Activated B cell treated with CpG ODN at 0.5 μM for 24 hours (primary cell): ENCODE data around the gene SMCO2. TPM values are rescaled to one million over a fixed set of nuclear protein-coding genes. Genes with fewer than 3 reads are reported as not detected.

Experiments
- ATAC-seq: fragments of 200-7000 bp; cut with Tn5 transposase; one replicate; pipeline ENCODE4 v1.10.0; 2021; ENCODE audit warnings: low read depth, mild to moderate bottlenecking, moderate library complexity
- CTCF ChIA-PET: fragments of 350-600 bp; sonication (Branson Sonifier 250); formaldehyde crosslinking; loops from one replicate; lab custom pipeline; 2021; ENCODE audit warnings: antibody characterized with exemption; lab: Charles Lee
- POLR2A ChIA-PET: fragments of 350-600 bp; sonication (Branson Sonifier 250); formaldehyde crosslinking; loops from one replicate; lab custom pipeline; 2021; ENCODE audit warnings: antibody characterized with exemption; lab: Charles Lee
- DNase-seq: peaks from one replicate; pipeline ENCODE4 v3.0.0; 2022
- H3K27ac Mint-ChIP-seq: one replicate; pipeline ENCODE4 v1.8.0; 2020; ENCODE audit warnings: mixed read lengths
- H3K27me3 Mint-ChIP-seq: one replicate; pipeline ENCODE4 v1.8.0; 2021; ENCODE audit warnings: mixed read lengths
- H3K36me3 Mint-ChIP-seq: one replicate; pipeline ENCODE4 v1.8.0; 2021; ENCODE audit warnings: low read depth, mixed read lengths
- H3K4me1 Mint-ChIP-seq: one replicate; pipeline ENCODE4 v1.8.0; 2021; ENCODE audit warnings: mixed read lengths
- H3K4me3 Mint-ChIP-seq: one replicate; pipeline ENCODE4 v1.8.0; 2020; ENCODE audit warnings: mild to moderate bottlenecking, mixed read lengths
- H3K9me3 Mint-ChIP-seq: one replicate; pipeline ENCODE4 v1.8.0; 2020; ENCODE audit warnings: mixed read lengths
- intact Hi-C: fragments of 100-400 bp; cut with micrococcal nuclease; formaldehyde crosslinking; loops from one replicate; pipeline ENCODE4 v1.15.1; 2024
- total RNA-seq: library from RNA; stranded (reverse); gene quantifications from 2 replicates; pipeline ENCODE4 v1.2.3, GENCODE V29; 2022
- TF ChIP-seq, protein P1 (sequence below): fragments of 200-600 bp; IDR thresholded peaks from one replicate; pipeline ENCODE4 v1.8.0; 2022; ENCODE audit warnings: antibody characterized with exemption, mild to moderate bottlenecking

SMCO2 gene
- total RNA-seq, 1 donor from 2014 or later = not detected

DNA sequence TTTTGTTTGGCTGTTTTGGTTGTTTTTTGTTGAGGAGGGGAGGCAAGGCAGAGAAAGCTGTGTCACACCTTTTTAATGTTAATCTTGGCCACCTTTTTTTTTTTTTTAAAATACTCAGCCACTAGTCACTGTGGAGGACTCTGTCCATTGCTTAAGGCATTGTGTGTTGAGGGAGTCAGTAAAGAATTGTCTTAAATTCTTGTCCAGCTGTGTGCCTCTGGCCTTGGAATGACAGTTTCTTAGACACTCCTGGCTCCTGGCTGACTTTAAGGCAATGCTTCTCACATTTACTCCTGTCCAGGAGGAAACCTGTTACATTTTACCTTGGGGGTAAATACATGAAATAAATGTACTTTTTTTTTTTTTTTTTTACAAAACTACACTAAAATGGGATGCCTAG is 18.1 kb upstream of the SMCO2 start:
- intact Hi-C loops = no loop called here
- no peaks in the 10 kb centered on the region for H3K27me3 Mint-ChIP-seq
- no peak overlapping the region for H3K4me3 Mint-ChIP-seq
- DNase-seq (no peak), ATAC-seq (no peak)
- ChIA-PET POLR2A (no interaction called here), CTCF (no interaction called here)
- H3K9me3 Mint-ChIP-seq = peaks cover 3% of the 10 kb centered on the region
- TF ChIP-seq, protein P1, sequence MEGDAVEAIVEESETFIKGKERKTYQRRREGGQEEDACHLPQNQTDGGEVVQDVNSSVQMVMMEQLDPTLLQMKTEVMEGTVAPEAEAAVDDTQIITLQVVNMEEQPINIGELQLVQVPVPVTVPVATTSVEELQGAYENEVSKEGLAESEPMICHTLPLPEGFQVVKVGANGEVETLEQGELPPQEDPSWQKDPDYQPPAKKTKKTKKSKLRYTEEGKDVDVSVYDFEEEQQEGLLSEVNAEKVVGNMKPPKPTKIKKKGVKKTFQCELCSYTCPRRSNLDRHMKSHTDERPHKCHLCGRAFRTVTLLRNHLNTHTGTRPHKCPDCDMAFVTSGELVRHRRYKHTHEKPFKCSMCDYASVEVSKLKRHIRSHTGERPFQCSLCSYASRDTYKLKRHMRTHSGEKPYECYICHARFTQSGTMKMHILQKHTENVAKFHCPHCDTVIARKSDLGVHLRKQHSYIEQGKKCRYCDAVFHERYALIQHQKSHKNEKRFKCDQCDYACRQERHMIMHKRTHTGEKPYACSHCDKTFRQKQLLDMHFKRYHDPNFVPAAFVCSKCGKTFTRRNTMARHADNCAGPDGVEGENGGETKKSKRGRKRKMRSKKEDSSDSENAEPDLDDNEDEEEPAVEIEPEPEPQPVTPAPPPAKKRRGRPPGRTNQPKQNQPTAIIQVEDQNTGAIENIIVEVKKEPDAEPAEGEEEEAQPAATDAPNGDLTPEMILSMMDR = no peak
- H3K27ac Mint-ChIP-seq = no peak overlapping the region
- H3K36me3 Mint-ChIP-seq = no peaks in the 10 kb centered on the region
- H3K4me1 Mint-ChIP-seq = peaks cover 4% of the 10 kb centered on the region

DNA sequence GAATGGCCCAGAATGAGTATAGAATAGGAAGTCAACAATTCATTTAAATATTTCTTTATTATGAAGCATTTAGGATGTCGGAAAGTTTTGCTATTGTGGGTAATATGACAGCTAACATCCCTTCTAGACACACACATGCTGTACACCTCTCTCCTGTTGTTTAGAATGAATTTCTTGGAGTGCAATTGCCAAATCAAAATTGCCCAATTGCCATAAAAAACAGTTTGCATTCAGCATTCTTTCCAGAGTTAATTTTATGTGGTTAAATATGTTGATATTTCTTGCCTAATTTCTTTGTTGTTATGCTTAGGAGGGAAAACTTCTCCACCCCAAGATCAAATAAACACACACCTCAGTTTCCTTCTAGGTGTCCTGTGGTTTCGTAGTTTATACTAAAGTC is 16.9 kb upstream of the SMCO2 start:
- no peaks in the 10 kb centered on the region for H3K27me3 Mint-ChIP-seq
- peaks cover 4% of the 10 kb centered on the region for H3K4me1 Mint-ChIP-seq

DNA sequence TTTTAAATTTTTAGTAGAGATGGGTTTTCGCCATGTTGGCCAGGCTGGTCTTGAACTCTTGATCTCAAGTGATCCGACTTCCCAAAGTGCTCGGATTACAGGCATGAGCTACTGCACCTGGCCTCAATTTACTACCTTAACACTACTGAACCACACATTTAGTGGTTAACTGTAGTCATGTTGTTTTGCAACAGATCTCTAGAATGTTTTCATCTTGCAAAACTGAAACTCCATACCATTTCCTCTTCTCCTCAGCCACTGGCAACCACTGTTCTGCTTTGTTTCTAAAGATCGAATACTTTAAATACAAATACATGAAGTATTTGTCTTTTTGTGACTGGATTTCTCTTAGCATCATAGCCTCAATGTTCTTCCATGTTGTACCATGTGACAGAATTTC is 15.4 kb upstream of the SMCO2 start:
- CTCF ChIA-PET = no interaction called here
- no peaks in the 10 kb centered on the region for H3K36me3 Mint-ChIP-seq
- no peak overlapping the region for H3K27ac Mint-ChIP-seq
- H3K4me1 Mint-ChIP-seq = peaks cover 8% of the 10 kb centered on the region
- peaks cover 3% of the 10 kb centered on the region for H3K9me3 Mint-ChIP-seq
- H3K27me3 Mint-ChIP-seq = no peaks in the 10 kb centered on the region
- POLR2A ChIA-PET = no interaction called here
- TF ChIP-seq, protein P1 = no peak
- ATAC-seq (no peak), DNase-seq (no peak)
- intact Hi-C loops = no loop called here
- H3K4me3 Mint-ChIP-seq = no peak overlapping the region

More for the DNA sequence above, 16.9 kb upstream of the SMCO2 start:
- ATAC-seq (no peak), DNase-seq (no peak)
- ChIA-PET CTCF (interaction anchor here (0.7 kb wide), 1 partner anchor 282 kb away, joined by 3 read pairs; no protein-coding TSS in a partner anchor), POLR2A (no interaction called here)
- intact Hi-C loops = no loop called here
- Mint-ChIP-seq H3K9me3 (peaks cover 3% of the 10 kb centered on the region), H3K27ac (no peak overlapping the region), H3K36me3 (no peaks in the 10 kb centered on the region), H3K4me3 (no peak overlapping the region)
- TF ChIP-seq, protein P1 = no peak

DNA sequence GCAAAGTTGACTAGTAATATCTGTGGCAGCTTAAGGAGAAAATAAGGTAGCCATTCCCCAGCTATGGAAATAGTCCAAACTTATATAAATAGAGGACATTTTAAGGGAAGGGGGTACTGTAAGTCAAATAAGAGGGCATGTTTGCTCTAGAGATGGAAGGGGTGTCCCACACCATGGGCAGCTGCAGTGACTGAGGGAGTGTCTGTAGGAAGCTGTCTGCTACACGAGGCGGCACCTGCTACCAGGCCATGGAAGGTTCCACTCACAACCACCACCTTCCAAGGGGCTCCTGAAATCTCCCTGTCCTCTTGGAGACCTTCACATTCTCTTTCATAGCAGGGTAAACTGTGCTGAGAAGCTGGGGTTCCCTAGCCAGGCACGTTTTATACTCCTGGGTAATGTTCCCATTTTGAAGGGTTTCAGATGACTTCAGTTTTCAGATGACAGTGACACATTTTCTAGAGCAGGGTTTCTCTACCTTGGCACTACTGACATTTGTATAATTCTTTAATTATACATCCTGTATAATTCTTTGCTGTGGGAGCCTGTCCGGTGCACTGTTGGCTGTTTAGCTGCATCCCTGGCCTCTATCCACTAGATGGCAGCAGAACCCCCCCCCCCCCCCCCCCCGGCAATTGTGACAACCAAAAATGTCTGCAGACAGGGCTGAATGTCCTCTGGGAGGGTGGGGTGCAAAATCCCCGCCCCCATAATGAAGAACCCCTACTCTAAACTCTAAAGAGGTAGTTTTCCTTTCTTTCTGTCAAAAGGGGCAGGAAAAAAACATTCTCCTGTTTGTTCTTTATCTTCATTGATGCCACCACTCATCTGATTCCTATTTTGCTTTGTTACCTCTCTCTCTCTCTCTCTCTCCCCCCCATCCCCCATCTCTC is 11.6 kb upstream of the SMCO2 start:
- POLR2A ChIA-PET = no interaction called here
- peaks cover 3% of the 10 kb centered on the region for H3K9me3 Mint-ChIP-seq

More for the DNA sequence above, 11.6 kb upstream of the SMCO2 start:
- Mint-ChIP-seq H3K27ac (no peak overlapping the region), H3K4me3 (no peak overlapping the region), H3K36me3 (no peaks in the 10 kb centered on the region), H3K27me3 (no peaks in the 10 kb centered on the region), H3K4me1 (peaks cover 20% of the 10 kb centered on the region)
- no peak for DNase-seq
- TF ChIP-seq, protein P1 = no peak
- CTCF ChIA-PET = interaction anchor here (0.6 to 4.3 kb wide), 13 partner anchors 10 to 272 kb away, joined by 3 to 48 read pairs (median 4); no protein-coding TSS in a partner anchor
- ATAC-seq = no peak
- intact Hi-C loops = loop anchor here (1.0 to 5.0 kb wide), 4 partner anchors 87 to 268 kb away; partner anchors contain the start of gene PPFIBP1
